Liver (tissue), 3 donors: ENCODE data around the gene PIK3R5.

Experiments used
- ATF3 ChIP-seq: IDR thresholded peaks from 2 replicates; pipeline ENCODE4 v1.6.1; 2016; ENCODE audit warnings: antibody characterized with exemption
- EGR1 ChIP-seq, 2 donors: IDR thresholded peaks; 2 replicates each; pipeline ENCODE4 v1.6.1; 2016 to 2018; ENCODE audit warnings: antibody characterized with exemption in 2 of 2, low read depth in 2 of 2
- GABPA ChIP-seq, 2 donors: IDR thresholded peaks in 1 of 2; conservative IDR thresholded peaks in 1 of 2; 2 replicates each; pipeline ENCODE4 v1.6.1; 2016; ENCODE audit warnings: antibody characterized with exemption in 2 of 2, mild to moderate bottlenecking in 1 of 2, moderate library complexity in 1 of 2
- HNF4A ChIP-seq, 2 donors: conservative IDR thresholded peaks; 2 replicates each; pipeline ENCODE4 v1.6.1; 2016; ENCODE audit warnings: antibody characterized with exemption in 2 of 2, mild to moderate bottlenecking in 2 of 2
- MAX ChIP-seq: IDR thresholded peaks from 2 replicates; pipeline ENCODE4 v1.6.1; 2016; ENCODE audit warnings: antibody characterized with exemption
- RAD21 ChIP-seq, 2 donors: IDR thresholded peaks; 2 replicates each; pipeline ENCODE4 v1.6.1; 2016; ENCODE audit warnings: antibody characterized with exemption in 2 of 2, mild to moderate bottlenecking in 2 of 2
- RXRA ChIP-seq, 2 donors: IDR thresholded peaks; 2 replicates each; pipeline ENCODE4 v1.6.1; 2017 to 2018; ENCODE audit warnings: antibody characterized with exemption in 2 of 2, mild to moderate bottlenecking in 1 of 2
- SP1 ChIP-seq: IDR thresholded peaks from 2 replicates; pipeline ENCODE4 v1.6.1; 2018; ENCODE audit warnings: antibody characterized with exemption, mild to moderate bottlenecking
- TAF1 ChIP-seq: conservative IDR thresholded peaks from 2 replicates; pipeline ENCODE4 v1.6.1; 2016; ENCODE audit warnings: antibody characterized with exemption, mild to moderate bottlenecking
- YY1 ChIP-seq: IDR thresholded peaks from 2 replicates; pipeline ENCODE4 v1.6.1; 2016; ENCODE audit warnings: antibody characterized with exemption, mild to moderate bottlenecking
- ZBTB33 ChIP-seq: IDR thresholded peaks from 2 replicates; pipeline ENCODE4 v1.6.1; 2016; ENCODE audit warnings: antibody characterized with exemption
- TF ChIP-seq, protein P1 (sequence below): fragments of 150-350 bp; IDR thresholded peaks from 2 replicates; pipeline ENCODE4 v1.5.1; 2017; ENCODE audit warnings: improper control_type of control experiment, low read depth, low read length; ENCODE audit not compliant: missing input control
- TF ChIP-seq, protein P2 (sequence below): IDR thresholded peaks from 2 replicates; pipeline ENCODE4 v1.6.1; 2016; ENCODE audit warnings: antibody characterized with exemption, mild to moderate bottlenecking
- donor health status: healthy.
- donor health status: healthy.

GRCh38 chr17:9001559-9001958 lies 36.1 kb upstream of the PIK3R5 start:
- no peak for TF ChIP-seq ZBTB33
- TF ChIP-seq, protein P1, sequence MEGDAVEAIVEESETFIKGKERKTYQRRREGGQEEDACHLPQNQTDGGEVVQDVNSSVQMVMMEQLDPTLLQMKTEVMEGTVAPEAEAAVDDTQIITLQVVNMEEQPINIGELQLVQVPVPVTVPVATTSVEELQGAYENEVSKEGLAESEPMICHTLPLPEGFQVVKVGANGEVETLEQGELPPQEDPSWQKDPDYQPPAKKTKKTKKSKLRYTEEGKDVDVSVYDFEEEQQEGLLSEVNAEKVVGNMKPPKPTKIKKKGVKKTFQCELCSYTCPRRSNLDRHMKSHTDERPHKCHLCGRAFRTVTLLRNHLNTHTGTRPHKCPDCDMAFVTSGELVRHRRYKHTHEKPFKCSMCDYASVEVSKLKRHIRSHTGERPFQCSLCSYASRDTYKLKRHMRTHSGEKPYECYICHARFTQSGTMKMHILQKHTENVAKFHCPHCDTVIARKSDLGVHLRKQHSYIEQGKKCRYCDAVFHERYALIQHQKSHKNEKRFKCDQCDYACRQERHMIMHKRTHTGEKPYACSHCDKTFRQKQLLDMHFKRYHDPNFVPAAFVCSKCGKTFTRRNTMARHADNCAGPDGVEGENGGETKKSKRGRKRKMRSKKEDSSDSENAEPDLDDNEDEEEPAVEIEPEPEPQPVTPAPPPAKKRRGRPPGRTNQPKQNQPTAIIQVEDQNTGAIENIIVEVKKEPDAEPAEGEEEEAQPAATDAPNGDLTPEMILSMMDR = no peak
- no peak for TF ChIP-seq YY1
- TF ChIP-seq, protein P2, sequence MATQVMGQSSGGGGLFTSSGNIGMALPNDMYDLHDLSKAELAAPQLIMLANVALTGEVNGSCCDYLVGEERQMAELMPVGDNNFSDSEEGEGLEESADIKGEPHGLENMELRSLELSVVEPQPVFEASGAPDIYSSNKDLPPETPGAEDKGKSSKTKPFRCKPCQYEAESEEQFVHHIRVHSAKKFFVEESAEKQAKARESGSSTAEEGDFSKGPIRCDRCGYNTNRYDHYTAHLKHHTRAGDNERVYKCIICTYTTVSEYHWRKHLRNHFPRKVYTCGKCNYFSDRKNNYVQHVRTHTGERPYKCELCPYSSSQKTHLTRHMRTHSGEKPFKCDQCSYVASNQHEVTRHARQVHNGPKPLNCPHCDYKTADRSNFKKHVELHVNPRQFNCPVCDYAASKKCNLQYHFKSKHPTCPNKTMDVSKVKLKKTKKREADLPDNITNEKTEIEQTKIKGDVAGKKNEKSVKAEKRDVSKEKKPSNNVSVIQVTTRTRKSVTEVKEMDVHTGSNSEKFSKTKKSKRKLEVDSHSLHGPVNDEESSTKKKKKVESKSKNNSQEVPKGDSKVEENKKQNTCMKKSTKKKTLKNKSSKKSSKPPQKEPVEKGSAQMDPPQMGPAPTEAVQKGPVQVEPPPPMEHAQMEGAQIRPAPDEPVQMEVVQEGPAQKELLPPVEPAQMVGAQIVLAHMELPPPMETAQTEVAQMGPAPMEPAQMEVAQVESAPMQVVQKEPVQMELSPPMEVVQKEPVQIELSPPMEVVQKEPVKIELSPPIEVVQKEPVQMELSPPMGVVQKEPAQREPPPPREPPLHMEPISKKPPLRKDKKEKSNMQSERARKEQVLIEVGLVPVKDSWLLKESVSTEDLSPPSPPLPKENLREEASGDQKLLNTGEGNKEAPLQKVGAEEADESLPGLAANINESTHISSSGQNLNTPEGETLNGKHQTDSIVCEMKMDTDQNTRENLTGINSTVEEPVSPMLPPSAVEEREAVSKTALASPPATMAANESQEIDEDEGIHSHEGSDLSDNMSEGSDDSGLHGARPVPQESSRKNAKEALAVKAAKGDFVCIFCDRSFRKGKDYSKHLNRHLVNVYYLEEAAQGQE = no peak
- TF ChIP-seq MAX = no peak
- no peak for TF ChIP-seq RAD21 (IDR thresholded peaks at IDR 0.05)
- no peak for TF ChIP-seq GABPA (IDR thresholded peaks at IDR 0.05 in 1 of 2, conservative IDR thresholded peaks at IDR 0.05 in 1 of 2)
- TF ChIP-seq SP1 = no peak
- TF ChIP-seq RXRA (IDR thresholded peaks at IDR 0.05) = no peak
- no peak for TF ChIP-seq EGR1 (IDR thresholded peaks at IDR 0.05; ENCODE audit: low read depth in 2 of 2)
- no peak for TF ChIP-seq HNF4A (conservative IDR thresholded peaks at IDR 0.05)
- no peak for TF ChIP-seq ATF3
- TF ChIP-seq TAF1 = no peak
